Coronary artery (tissue), 2 donors: Measurements from ENCODE around the gene NXN.

Experiments used
- DNase-seq: peaks from one replicate; pipeline ENCODE4 v3.0.0-alpha.2; 2017; ENCODE audit warnings: low spot score
- H3K27ac ChIP-seq, 2 donors: fragments of 200-600 bp; sonication (generic); one replicate each; pipeline ENCODE4 v1.5.1; 2016 to 2019
- H3K4me3 ChIP-seq: fragments of 200-600 bp; sonication (generic); 2 replicates; pipeline ENCODE4 v1.5.1; 2016; ENCODE audit warnings: mild to moderate bottlenecking, moderate library complexity
- TF ChIP-seq, protein P1 (sequence below): fragments of 200-600 bp; sonication (generic); IDR thresholded peaks from one replicate; pipeline ENCODE4 v1.5.1; 2019; ENCODE audit warnings: antibody characterized with exemption

Gene NXN

DNA sequence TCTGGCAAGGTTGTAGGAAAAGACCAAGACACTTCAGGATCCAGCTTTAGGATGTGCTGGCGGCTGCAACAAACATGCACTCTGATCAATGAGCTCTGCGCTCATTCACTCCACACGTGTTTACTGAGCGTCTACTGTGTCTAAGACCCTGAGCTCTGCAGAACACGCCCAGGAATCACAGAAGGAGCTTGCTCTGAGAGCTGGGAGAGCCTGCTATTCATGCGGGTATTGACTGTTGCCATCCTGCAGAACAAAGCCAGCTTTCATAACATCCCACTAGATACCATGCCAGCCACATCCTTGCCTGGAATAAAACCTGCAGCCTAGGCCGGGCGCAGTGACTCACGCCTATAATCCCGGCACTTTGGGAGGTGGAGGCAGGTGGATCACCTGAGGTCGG, 44.1 kb downstream of the NXN start:
- no peak for DNase-seq
- no peak overlapping the region for H3K4me3 ChIP-seq
- TF ChIP-seq, protein P1, sequence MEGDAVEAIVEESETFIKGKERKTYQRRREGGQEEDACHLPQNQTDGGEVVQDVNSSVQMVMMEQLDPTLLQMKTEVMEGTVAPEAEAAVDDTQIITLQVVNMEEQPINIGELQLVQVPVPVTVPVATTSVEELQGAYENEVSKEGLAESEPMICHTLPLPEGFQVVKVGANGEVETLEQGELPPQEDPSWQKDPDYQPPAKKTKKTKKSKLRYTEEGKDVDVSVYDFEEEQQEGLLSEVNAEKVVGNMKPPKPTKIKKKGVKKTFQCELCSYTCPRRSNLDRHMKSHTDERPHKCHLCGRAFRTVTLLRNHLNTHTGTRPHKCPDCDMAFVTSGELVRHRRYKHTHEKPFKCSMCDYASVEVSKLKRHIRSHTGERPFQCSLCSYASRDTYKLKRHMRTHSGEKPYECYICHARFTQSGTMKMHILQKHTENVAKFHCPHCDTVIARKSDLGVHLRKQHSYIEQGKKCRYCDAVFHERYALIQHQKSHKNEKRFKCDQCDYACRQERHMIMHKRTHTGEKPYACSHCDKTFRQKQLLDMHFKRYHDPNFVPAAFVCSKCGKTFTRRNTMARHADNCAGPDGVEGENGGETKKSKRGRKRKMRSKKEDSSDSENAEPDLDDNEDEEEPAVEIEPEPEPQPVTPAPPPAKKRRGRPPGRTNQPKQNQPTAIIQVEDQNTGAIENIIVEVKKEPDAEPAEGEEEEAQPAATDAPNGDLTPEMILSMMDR: no peak
- no peak overlapping the region for H3K27ac ChIP-seq

DNA sequence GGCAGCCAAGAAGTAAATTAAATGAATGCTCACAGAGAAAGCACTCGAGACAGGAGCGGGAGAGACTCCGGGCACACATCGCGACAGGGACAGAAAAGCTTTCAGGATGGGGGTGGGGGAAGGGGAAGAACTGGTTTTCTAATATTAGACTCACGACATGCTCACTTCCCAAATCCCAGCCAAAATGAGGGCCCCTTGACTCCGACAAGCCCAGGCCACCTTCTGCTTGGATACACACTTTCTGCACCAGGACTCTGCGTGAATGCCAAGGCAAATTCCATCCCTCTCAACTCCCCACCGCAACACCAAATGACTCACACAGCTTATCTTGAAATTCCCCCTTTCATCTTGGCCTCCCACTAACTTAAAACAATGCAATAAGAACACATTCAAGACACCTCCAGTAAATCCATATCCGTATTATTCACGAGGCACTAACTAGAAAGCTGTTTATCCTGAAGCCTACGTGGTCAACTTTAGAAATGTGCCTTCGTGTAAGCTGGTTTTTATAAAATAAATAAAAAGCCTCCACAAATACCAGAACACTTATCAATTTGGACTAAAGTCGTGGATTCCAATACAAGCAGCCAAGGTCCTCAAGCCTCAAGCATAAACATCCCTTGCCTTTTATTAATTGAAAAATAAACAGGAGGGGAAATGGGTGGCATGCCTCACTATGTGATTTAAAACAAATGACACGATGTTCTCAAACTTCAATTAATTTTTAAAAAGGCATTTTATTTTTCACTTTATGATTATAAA, 46.1 kb downstream of the NXN start:
- no peak for DNase-seq

DNA sequence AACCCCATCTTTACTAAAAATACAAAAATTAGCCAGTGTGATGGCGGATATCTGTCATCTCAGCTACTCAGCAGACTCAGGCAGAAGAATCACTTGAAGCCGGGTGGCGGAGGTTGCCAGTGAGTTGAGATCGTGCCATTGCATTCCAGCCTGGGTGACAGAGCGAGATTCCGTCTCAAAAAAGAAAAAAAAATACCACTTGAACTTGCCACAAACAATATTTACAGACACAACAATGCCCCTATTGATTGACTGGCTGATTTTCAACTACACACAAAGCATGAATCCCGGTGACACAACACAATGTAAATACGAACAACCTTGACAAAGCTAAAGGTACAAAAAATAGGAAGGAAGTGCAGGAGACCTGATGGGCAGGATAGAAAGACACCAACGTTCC, 49.3 kb downstream of the NXN start:
- TF ChIP-seq, protein P1: no peak
- H3K27ac ChIP-seq: no peak overlapping the region
- DNase-seq: no peak

More for the DNA sequence above, 46.1 kb downstream of the NXN start:
- peak overlapping the region; percentile 58 to 61 for H3K27ac ChIP-seq
- peak overlapping the region; percentile 44 for H3K4me3 ChIP-seq
- TF ChIP-seq, protein P1: no peak

DNA sequence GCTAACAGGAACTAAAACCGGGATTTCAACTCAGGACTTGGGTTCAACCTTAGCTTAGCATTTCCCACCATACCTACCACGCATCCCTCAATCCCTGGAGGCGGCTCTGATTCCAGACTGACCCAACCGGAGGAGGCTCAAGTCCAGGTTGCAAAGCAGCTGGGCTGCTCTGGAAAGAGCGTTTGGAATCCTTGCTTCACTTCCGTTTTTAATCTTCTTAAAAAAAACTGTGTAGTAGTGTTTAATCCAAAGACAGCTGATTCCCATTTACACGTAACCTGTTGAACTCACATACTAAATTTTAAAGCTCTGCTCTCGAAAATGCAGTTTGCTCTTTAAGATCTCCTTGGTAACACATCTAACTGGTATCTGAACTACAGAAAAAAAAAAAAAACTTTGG, 50.0 kb downstream of the NXN start:
- no peak overlapping the region for H3K4me3 ChIP-seq
- DNase-seq: no peak
- TF ChIP-seq, protein P1: no peak
- no peak overlapping the region for H3K27ac ChIP-seq

More for the DNA sequence above, 49.3 kb downstream of the NXN start:
- no peak overlapping the region for H3K4me3 ChIP-seq

DNA sequence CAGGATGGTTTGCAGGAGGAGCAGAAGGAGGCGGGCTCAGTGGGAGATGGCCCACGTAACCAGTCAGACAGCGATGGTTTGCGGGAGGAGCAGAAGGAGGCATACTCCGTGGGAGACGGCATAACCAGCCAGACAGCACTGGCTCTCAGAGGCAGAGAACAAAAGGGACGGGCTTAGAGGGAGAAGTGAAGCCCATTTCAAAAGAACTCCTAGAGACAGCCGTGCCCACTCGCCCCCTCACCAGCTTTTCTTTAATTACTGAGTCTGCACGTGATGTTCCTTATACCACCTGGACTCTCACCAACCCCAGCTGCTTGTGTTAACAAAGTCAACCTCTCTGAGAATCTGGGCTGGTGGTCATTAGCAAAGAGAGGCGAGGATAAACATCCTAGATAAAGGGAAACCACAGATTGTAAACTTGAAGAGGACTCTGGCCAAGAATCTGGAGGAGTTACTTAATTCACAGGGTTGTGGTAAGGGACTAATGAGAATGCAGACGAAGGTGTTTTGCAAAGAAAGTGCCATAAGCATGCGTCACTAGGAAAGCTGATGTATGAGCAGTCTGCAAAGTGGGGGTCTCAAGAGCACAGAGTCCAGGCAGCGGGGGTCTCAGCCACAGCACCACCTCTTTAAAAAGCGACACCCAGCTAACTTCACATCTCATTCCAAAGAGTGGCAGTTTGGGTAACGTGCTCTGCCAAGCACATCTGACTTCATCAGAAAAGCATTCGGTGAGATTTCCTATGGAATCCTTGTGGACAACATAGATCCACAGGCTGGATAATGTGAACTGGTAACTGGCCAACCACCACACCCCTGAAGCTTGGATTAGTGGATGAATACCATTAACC, 51.7 kb downstream of the NXN start:
- no peak for DNase-seq
- TF ChIP-seq, protein P1: no peak
- Histone ChIP-seq H3K4me3 (no peak overlapping the region), H3K27ac (no peak overlapping the region)

DNA sequence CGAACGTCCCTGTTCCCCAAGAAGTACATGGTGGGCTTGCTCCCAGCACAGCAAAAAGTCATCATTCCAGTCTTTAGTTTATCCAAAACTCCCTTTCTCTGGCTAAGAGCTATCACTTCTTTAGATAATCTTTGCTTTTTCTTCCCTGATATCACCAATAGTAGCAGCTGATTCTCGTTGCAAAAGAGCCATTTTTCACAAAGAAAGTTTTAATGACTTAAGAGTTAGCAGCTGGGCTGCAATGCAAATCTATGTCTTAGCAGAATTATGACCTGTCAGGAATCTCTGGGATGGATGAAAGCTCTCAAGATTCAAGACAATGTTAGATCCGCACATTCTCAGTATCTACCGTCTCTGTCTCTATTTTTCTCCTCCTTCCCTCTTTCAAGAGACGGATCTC, 53.8 kb downstream of the NXN start:
- TF ChIP-seq, protein P1: no peak
- Histone ChIP-seq H3K27ac (no peak overlapping the region), H3K4me3 (no peak overlapping the region)
- no peak for DNase-seq
